K562 (cell line): Measurements from ENCODE around the gene PRICKLE3. TPM values are rescaled to one million over a fixed set of nuclear protein-coding genes. Genes with fewer than 3 reads are reported as not detected.

Source experiments
- BACH1 ChIP-seq: fragments of 200-800 bp; sonication (Bioruptor generic); IDR thresholded peaks from 2 replicates; pipeline ENCODE4 v1.6.1; 2016; ENCODE audit warnings: missing genetic modification characterization, missing compliant biosample characterization
- CTBP1 ChIP-seq: fragments of 450-650 bp; IDR thresholded peaks from 2 replicates; pipeline ENCODE4 v1.6.1; 2016; ENCODE audit warnings: borderline replicate concordance
- E2F8 ChIP-seq: fragments of 450-650 bp; IDR thresholded peaks from 2 replicates; pipeline ENCODE4 v1.7.1; 2018; ENCODE audit warnings: mild to moderate bottlenecking, low read depth; ENCODE audit not compliant: partially characterized antibody
- HNRNPK ChIP-seq: fragments of 200-400 bp; formaldehyde crosslinking; IDR thresholded peaks from one replicate; pipeline ENCODE4 v1.6.1; 2018; ENCODE audit warnings: mild to moderate bottlenecking, low read depth, low read length; ENCODE audit not compliant: poor library complexity, severe bottlenecking
- MCM2 ChIP-seq: fragments of 450-650 bp; IDR thresholded peaks from 2 replicates; pipeline ENCODE4 v1.6.1; 2017; ENCODE audit warnings: low read depth, mild to moderate bottlenecking
- MTF1 ChIP-seq: fragments of 250-450 bp; sonication (Bioruptor Pico); IDR thresholded peaks from 2 replicates; pipeline ENCODE4 v1.9.0; 2021; ENCODE audit warnings: moderate library complexity, mild to moderate bottlenecking, inconsistent platforms, borderline replicate concordance
- NFYB ChIP-seq: IDR thresholded peaks from 2 replicates; pipeline ENCODE4 v1.6.1; 2011; ENCODE audit warnings: mild to moderate bottlenecking, moderate library complexity; ENCODE audit not compliant: insufficient read length; ENCODE audit errors: extremely low read depth
- PHTF2 ChIP-seq: fragments of 250-450 bp; sonication (Bioruptor Pico); IDR thresholded peaks from 2 replicates; pipeline ENCODE4 v1.5.0; 2021; ENCODE audit warnings: mild to moderate bottlenecking
- POLR2G ChIP-seq: fragments of 200-400 bp; formaldehyde crosslinking; IDR thresholded peaks from 2 replicates; pipeline ENCODE4 v1.6.1; 2017; ENCODE audit warnings: low read depth, mild to moderate bottlenecking, antibody characterized with exemption, low read length, moderate library complexity
- TOE1 ChIP-seq, 2 experiments: fragments of 450-650 bp in 1 of 2; sonication (generic) in 1 of 2; formaldehyde crosslinking in 1 of 2; IDR thresholded peaks; 2 replicates each; pipeline versions ENCODE4 v1.7.1 to v1.8.0; 2016 to 2022; ENCODE audit warnings: borderline replicate concordance in 2 of 2, mild to moderate bottlenecking in 2 of 2, antibody characterized with exemption in 1 of 2, inconsistent platforms in 1 of 2, low read depth in 1 of 2, missing genetic modification reagents in 1 of 2, moderate library complexity in 1 of 2
- WHSC1 ChIP-seq: IDR thresholded peaks from one replicate; pipeline ENCODE4 v1.6.1; 2012; ENCODE audit warnings: low read length, control low read depth, inconsistent platforms
- ZNF318 ChIP-seq, 2 experiments: fragments of 450-650 bp; IDR thresholded peaks; 2 replicates each; pipeline ENCODE4 v1.6.1; 2016; ENCODE audit warnings: mild to moderate bottlenecking in 2 of 2, borderline replicate concordance in 1 of 2, low read depth in 1 of 2, moderate library complexity in 1 of 2
- ZNF512 ChIP-seq: IDR thresholded peaks from 2 replicates; pipeline ENCODE4 v1.6.1; 2016; ENCODE audit warnings: missing genetic modification characterization, missing compliant biosample characterization
- polyA plus RNA-seq, 8 experiments: library from polyadenylated mRNA; depleted of rRNA in 4 of 8; stranded (reverse) in 5 of 8; unstranded in 3 of 8; fragments of >200 nt; fragmentation: Nextera tagmentation in 2 of 8; fragmentation: Illumina TruSeq in 1 of 8; extraction: Ambion mirVana in 2 of 8; extraction: Trizol in 1 of 8; gene quantifications; 2 replicates each; pipeline versions ENCODE4 v1.2.1 to v1.2.3, GENCODE V29; 2011 to 2014; ENCODE audit warnings: inconsistent platforms in 1 of 8, missing spikeins in 1 of 8
- total RNA-seq, 7 experiments: library from RNA; depleted of rRNA in 6 of 7; stranded (reverse); fragments of >200 nt in 6 of 7; fragmentation: Illumina TruSeq in 2 of 7; extraction: Trizol in 2 of 7; gene quantifications; 2 replicates each; pipeline versions ENCODE4 v1.2.1 to v1.2.3, GENCODE V29; 2011 to 2021; ENCODE audit warnings: low replicate concordance in 1 of 7

Gene PRICKLE3
- total and polyA plus RNA-seq, 9 of the 15 experiments (the other 6 are each of a cell fraction or from before 2014, with no cell fraction given) = 1.1 to 44.3 (median 14.0) TPM

GRCh38 chrX:49155900-49156837 is 30.0 kb downstream of the PRICKLE3 start (continued):
- TF ChIP-seq NFYB (no peak), E2F8 (no peak), ZNF512 (no peak), PHTF2 (CRISPR knock-in tag) (no peak), BACH1 (tag) (no peak), MCM2 (no peak), TOE1 (IDR thresholded peaks at IDR 0.05; ENCODE audit: borderline replicate concordance) (no peak), TOE1 (CRISPR knock-in tag; IDR thresholded peaks at IDR 0.05; ENCODE audit: borderline replicate concordance, low read depth) (no peak), ZNF318 (IDR thresholded peaks at IDR 0.05; ENCODE audit: borderline replicate concordance in 1 of 2, low read depth in 1 of 2) (no peak), POLR2G (peak; percentile 80), CTBP1 (peak; percentile 45; the same call in 1 of the 2 replicates), MTF1 (CRISPR knock-in tag) (no peak), HNRNPK (no peak), WHSC1 (no peak)
